ENCODE measurements around the gene KSR2.
A peak's percentile ranks its signal among the peaks of the same experiment; 100 is the strongest.
"Not testable (repeated sequence)": the region's sequence is repeated elsewhere in the genome, so short reads cannot be mapped to it uniquely, and the experiment has no call there.

The KSR2 gene

GRCh38 chr12:117890644-117891043 lies 78.1 kb downstream of the KSR2 start:
- DNase-seq (ENCODE audit: low spot score) = no peak

GRCh38 chr12:117890137-117890536 lies 78.7 kb downstream of the KSR2 start:
- no peak for DNase-seq (ENCODE audit: low spot score)

- DNase-seq (ENCODE audit: low spot score) = no peak
These were observed 79.7 kb downstream of the KSR2 start for GRCh38 chr12:117889098-117889497.

GRCh38 chr12:117885211-117885610 lies 83.6 kb downstream of the KSR2 start:
- no peak for DNase-seq (ENCODE audit: low spot score)

- no peak for DNase-seq (ENCODE audit: low spot score)
These were observed 84.6 kb downstream of the KSR2 start for GRCh38 chr12:117884161-117884560.

GRCh38 chr12:117882603-117883184 lies 86.1 kb downstream of the KSR2 start:
- no peak for DNase-seq (ENCODE audit: low spot score)

GRCh38 chr12:117882181-117882580 lies 86.6 kb downstream of the KSR2 start:
- DNase-seq (ENCODE audit: low spot score) = no peak

GRCh38 chr12:117881517-117881916 lies 87.3 kb downstream of the KSR2 start:
- no peak for DNase-seq (ENCODE audit: low spot score)

GRCh38 chr12:117878605-117879004 lies 90.2 kb downstream of the KSR2 start:
- no peak for DNase-seq (ENCODE audit: low spot score)

- no peak for DNase-seq (ENCODE audit: low spot score)
These were observed 92.4 kb downstream of the KSR2 start for GRCh38 chr12:117876436-117876816.

GRCh38 chr12:117875744-117876435 lies 92.9 kb downstream of the KSR2 start:
- DNase-seq (ENCODE audit: low spot score) = no peak

GRCh38 chr12:117874842-117875434 lies 93.9 kb downstream of the KSR2 start:
- peak; percentile 33 for DNase-seq (ENCODE audit: low spot score)

- DNase-seq (ENCODE audit: low spot score) = not testable (repeated sequence)
These were observed 94.6 kb downstream of the KSR2 start for GRCh38 chr12:117874198-117874597.

GRCh38 chr12:117872546-117873169 lies 96.1 kb downstream of the KSR2 start:
- DNase-seq (ENCODE audit: low spot score) = no peak

- DNase-seq (ENCODE audit: low spot score) = no peak
These were observed 99.2 kb downstream of the KSR2 start for GRCh38 chr12:117869551-117869950.

GRCh38 chr12:117867348-117867747 lies 101.4 kb downstream of the KSR2 start:
- DNase-seq (ENCODE audit: low spot score) = no peak

- DNase-seq (ENCODE audit: low spot score) = no peak
These were observed 103.3 kb downstream of the KSR2 start for GRCh38 chr12:117865505-117865904.

- no peak for DNase-seq (ENCODE audit: low spot score)
These were observed 105.6 kb downstream of the KSR2 start for GRCh38 chr12:117863002-117863709.

- no peak for DNase-seq (ENCODE audit: low spot score)
These were observed 107.1 kb downstream of the KSR2 start for GRCh38 chr12:117861691-117862090.

GRCh38 chr12:117860787-117861290 lies 108.0 kb downstream of the KSR2 start:
- not testable (repeated sequence) for DNase-seq (ENCODE audit: low spot score)

- DNase-seq (ENCODE audit: low spot score) = no peak
These were observed 108.7 kb downstream of the KSR2 start for GRCh38 chr12:117860111-117860510.

Measured in hematopoietic multipotent progenitor cell treated with erythropoietin and hydrocortisone succinate and interleukin-3 and kit ligand, for 17 days (in vitro differentiated cells).